IPS DF 6.9 (cell line): Measurements from ENCODE around the gene CNOT2.

ENCODE experiments used
- DNase-seq: peaks from one replicate; pipeline ENCODE4 v3.0.0-alpha.2; 2013; ENCODE audit warnings: low read depth, low spot score
- H3K27ac ChIP-seq: one replicate; pipeline ENCODE4 v1.5.1; 2013; ENCODE audit warnings: low read length, control low read depth
- H3K27me3 ChIP-seq: 2 replicates; pipeline ENCODE4 v1.6.1; 2013; ENCODE audit warnings: mild to moderate bottlenecking, low read length; ENCODE audit not compliant: control insufficient read depth, insufficient read depth
- H3K36me3 ChIP-seq: 2 replicates; pipeline ENCODE4 v1.6.1; 2013; ENCODE audit warnings: low read length; ENCODE audit not compliant: control insufficient read depth, insufficient read depth
- H3K4me1 ChIP-seq: 2 replicates; pipeline ENCODE4 v1.6.1; 2013; ENCODE audit warnings: low read length; ENCODE audit not compliant: control insufficient read depth, insufficient read depth
- H3K4me3 ChIP-seq: 2 replicates; pipeline ENCODE4 v1.5.1; 2013; ENCODE audit warnings: mild to moderate bottlenecking, low read length
- H3K9me3 ChIP-seq: 2 replicates; pipeline ENCODE4 v1.6.1; 2013; ENCODE audit warnings: low read length, inconsistent platforms; ENCODE audit not compliant: control insufficient read depth, insufficient read depth
- WGBS: extraction: QIAGEN DNeasy Blood & Tissue Kit; methylation state at CpG from one replicate; pipeline ENCODE4 v1.1.7; 2013; ENCODE audit warnings: mixed read lengths, missing lambda C conversion rate; ENCODE audit not compliant: insufficient read length, insufficient coverage; 5-methylcytosine and 5-hydroxymethylcytosine counted together

Gene CNOT2

DNA sequence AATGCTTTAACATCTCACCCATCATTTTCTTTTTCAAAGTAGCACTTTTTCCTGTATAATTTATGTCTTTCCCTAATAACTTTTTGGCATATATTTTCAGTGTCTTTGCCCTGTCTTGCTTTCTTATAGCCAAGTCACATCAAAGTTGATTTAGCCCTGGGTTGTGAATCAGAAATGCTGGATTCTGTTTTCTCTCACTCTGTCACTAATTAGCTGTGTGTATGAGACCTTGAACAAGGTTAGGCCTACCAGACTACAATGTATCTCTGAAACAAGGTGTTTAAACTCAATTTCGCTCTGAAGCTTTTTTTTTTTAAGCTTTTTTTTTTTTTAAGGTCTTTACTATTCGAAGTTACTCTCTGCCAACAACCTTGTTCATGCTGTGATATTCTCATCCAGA lies 25.7 kb downstream of the CNOT2 start:
- WGBS, result no CpG with 5 or more reads among the region's 2 CpGs
- Histone ChIP-seq H3K27me3 (no peaks in the 10 kb centered on the region), H3K27ac (no peak overlapping the region), H3K4me3 (no peak overlapping the region), H3K9me3 (no peaks in the 10 kb centered on the region), H3K4me1 (peaks cover 2% of the 10 kb centered on the region; the same call in 1 of the 2 replicates), H3K36me3 (no peaks in the 10 kb centered on the region)
- DNase-seq, result no peak

DNA sequence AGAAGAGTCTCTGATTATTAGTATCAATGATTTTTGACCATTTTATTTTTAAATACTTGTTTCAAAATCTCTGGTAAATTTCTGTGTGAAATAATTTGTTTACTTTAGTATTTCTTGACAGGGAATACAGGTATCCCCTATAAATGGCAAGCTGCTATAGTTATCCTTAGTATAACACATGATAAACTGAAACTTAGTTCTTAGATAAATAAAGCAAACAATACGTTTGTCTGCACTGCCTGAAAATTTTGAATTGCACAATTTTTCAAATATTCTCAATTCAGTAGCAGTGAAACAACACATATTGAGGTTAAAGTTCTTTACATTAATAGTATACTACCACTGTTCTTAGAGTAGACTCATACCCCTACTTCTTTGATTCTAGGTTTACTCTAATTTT lies 26.9 kb downstream of the CNOT2 start:
- H3K4me3 ChIP-seq, result no peak overlapping the region
- no peaks in the 10 kb centered on the region for H3K36me3 ChIP-seq
- no peak overlapping the region for H3K27ac ChIP-seq
- H3K27me3 ChIP-seq, result no peaks in the 10 kb centered on the region
- DNase-seq, result no peak
- H3K9me3 ChIP-seq, result no peaks in the 10 kb centered on the region
- no peaks in the 10 kb centered on the region for H3K4me1 ChIP-seq
- no CpG with 5 or more reads among the region's 1 CpG for WGBS

DNA sequence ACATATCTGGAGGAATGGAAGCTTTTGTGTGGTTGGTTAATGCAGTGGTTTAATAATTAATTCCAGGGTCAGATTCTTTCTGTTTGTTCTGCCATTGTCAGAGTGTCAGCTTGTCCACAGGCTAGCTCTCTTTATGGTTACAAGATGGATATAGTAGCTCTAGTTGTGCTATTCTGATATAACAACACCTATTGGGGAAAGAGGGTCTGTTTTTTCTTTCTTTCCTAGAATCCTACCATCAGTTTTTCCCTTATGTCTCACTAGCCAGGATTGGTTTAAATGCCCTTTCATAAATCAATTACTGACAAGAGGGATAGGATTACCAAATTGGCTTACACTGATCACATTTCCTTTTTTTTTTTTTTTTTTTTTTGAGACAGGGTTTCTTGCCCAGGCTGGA lies 27.8 kb downstream of the CNOT2 start:
- Histone ChIP-seq H3K36me3 (no peaks in the 10 kb centered on the region), H3K27me3 (no peaks in the 10 kb centered on the region), H3K27ac (no peak overlapping the region), H3K4me3 (no peak overlapping the region), H3K4me1 (no peaks in the 10 kb centered on the region), H3K9me3 (no peaks in the 10 kb centered on the region)
- no peak for DNase-seq

DNA sequence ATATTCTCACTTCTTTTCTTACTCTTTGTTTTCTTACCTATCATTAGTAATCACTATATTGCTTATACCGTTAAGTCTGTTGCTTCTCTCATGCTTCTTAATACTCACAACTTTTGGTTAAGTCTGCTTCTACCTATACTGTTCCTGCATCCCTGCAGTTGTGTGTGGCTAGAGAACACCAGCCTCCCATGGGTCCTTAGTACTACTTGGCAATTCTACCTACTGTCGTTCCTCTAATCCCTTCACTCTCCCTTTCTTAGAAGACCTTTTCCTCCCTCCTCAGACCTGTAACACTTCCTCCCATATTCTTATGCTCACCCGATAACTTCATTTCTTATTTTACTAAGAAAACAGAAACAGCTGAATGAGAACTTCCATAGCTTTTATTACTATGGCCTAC lies 29.3 kb downstream of the CNOT2 start:
- no peak for DNase-seq
- Histone ChIP-seq H3K27ac (no peak overlapping the region), H3K36me3 (no peaks in the 10 kb centered on the region), H3K4me3 (no peak overlapping the region), H3K4me1 (no peaks in the 10 kb centered on the region), H3K9me3 (no peaks in the 10 kb centered on the region), H3K27me3 (no peaks in the 10 kb centered on the region)
- 100% methylated on average over 1 of the region's 3 CpGs for WGBS

DNA sequence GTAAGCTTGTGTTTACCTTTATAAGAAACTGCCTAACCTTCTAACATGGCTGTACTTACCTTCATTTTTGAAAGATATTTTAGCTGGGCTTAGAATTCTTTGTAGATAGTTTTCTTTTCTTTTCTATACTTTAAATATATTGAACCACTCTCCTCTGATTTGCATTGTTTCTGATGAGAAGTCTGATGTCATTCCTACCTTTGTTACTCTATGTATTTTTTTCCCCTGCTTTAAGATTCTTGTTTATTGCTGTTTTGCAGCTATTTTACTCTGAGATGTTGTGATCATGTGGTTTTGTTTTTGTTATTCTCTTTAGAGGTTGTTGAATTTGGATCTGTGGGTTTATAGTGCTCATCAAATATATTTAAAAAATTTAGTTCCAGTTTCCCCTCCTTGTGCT lies 31.8 kb downstream of the CNOT2 start:
- Histone ChIP-seq H3K4me1 (no peaks in the 10 kb centered on the region), H3K4me3 (no peak overlapping the region), H3K36me3 (no peaks in the 10 kb centered on the region), H3K9me3 (no peaks in the 10 kb centered on the region), H3K27me3 (no peaks in the 10 kb centered on the region), H3K27ac (no peak overlapping the region)
- DNase-seq, result no peak

DNA sequence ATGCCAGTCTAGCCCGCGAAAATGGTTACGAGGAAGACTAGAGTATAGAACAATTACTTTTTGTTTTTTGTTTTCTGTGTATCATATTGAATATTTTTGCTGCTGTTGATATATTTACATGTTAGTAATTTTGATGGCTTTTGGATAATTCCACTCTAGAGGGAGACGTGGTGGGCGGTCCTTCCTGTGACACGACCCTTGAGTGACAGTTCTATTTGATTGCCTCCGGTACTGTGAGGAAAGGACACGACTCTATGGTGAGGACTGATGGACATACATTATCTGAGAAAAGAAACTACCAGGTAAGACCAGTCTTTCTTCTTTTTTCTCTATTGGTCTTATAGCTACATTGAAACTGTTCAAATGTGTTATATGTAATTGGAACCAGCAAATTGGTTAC lies 34.7 kb downstream of the CNOT2 start:
- H3K9me3 ChIP-seq, result no peaks in the 10 kb centered on the region
- no CpG with 5 or more reads among the region's 8 CpGs for WGBS
- no peaks in the 10 kb centered on the region for H3K27me3 ChIP-seq
- H3K27ac ChIP-seq, result no peak overlapping the region
- no peak for DNase-seq
- no peak overlapping the region for H3K4me3 ChIP-seq
- no peaks in the 10 kb centered on the region for H3K36me3 ChIP-seq
- no peaks in the 10 kb centered on the region for H3K4me1 ChIP-seq

DNA sequence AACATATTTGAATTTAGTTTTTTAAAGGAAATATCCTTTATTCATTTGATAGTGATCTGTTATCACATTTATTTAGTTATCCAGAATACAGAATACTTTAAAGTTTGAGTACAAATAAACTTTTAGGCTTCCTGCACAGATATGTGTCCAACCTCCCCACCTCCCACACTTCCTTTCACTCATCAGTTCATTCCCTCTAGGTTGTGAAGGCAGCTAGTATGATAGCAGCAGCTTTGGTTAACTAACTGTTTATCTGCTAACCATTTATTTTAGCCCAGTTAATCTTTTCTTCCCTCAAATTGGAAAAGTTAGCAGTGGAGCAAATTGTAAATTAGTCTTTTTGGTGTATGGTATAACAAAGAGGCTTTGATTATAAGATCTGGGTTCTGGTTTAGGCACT lies 35.7 kb downstream of the CNOT2 start:
- no peaks in the 10 kb centered on the region for H3K27me3 ChIP-seq
- no peak overlapping the region for H3K4me3 ChIP-seq
- no peaks in the 10 kb centered on the region for H3K9me3 ChIP-seq
- no peaks in the 10 kb centered on the region for H3K36me3 ChIP-seq
- H3K27ac ChIP-seq, result no peak overlapping the region
- no peak for DNase-seq
- no peaks in the 10 kb centered on the region for H3K4me1 ChIP-seq

DNA sequence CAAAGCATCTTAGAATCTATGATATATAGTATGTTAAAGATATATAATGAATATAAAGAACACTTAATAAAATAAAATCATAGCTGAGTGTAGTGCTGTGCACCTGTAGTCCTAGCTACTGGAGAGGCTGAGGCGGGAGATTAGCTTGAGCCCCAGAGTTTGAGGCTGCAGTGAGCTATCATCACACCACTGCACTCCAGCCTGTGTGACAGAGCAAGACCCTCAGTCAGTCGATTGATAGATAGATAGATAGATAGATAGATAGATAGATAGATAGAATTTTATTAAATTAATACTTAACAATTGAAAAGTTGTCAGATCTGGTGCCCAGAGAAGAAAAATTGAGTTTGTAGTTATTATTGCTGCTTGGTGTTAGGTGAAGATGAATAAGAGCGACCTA lies 40.0 kb downstream of the CNOT2 start:
- Histone ChIP-seq H3K4me3 (no peak overlapping the region), H3K9me3 (no peaks in the 10 kb centered on the region), H3K4me1 (no peaks in the 10 kb centered on the region), H3K36me3 (no peaks in the 10 kb centered on the region), H3K27me3 (no peaks in the 10 kb centered on the region), H3K27ac (no peak overlapping the region)
- DNase-seq, result no peak
- 100% methylated on average over 1 of the region's 3 CpGs for WGBS

DNA sequence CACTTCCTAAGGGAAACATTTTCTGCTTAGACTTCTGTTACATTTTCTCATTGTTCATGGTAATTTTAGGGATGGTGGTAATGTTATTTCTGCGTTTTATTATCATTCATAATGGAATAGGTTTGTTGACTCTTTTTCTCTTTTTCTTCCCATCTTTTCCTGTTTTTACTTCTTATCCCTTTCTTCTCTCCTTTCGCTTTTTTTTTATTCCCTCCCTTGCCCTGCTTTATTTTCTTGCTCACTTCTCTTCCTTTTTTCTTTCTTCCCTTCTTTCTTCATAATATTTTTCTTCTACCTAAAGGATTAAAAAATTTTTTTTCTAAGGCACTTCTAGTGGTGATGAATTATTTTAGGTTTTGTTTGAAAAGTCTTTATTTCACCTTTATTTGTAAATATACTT lies 45.6 kb downstream of the CNOT2 start:
- no peak overlapping the region for H3K27ac ChIP-seq
- no peaks in the 10 kb centered on the region for H3K4me1 ChIP-seq
- WGBS, result 100% methylated on average over 1 of the region's 2 CpGs
- H3K36me3 ChIP-seq, result no peaks in the 10 kb centered on the region
- no peak for DNase-seq
- H3K4me3 ChIP-seq, result no peak overlapping the region
- no peaks in the 10 kb centered on the region for H3K9me3 ChIP-seq
- H3K27me3 ChIP-seq, result no peaks in the 10 kb centered on the region

DNA sequence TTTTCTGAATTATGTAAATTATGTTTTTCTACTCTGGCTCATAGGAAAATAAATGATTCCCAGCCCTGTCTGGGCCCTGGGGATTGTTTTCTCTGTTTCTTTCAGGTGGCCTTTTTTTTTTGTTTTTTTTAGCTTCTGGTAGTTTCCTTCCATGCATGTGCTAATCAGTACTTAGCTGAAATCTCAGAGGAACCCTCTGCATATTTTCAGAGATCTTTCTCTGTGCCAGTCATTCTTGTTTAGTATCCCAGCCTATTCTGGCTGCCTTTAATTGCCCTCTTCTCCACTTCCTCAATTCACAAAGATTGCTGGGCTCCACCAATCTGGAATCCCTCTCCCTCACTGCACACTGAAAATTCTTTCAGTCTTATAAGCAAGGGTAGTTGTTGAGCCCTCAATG lies 46.9 kb downstream of the CNOT2 start:
- Histone ChIP-seq H3K36me3 (no peaks in the 10 kb centered on the region), H3K27ac (no peak overlapping the region), H3K27me3 (no peaks in the 10 kb centered on the region), H3K4me1 (no peaks in the 10 kb centered on the region), H3K9me3 (no peaks in the 10 kb centered on the region), H3K4me3 (no peak overlapping the region)
- DNase-seq, result no peak

DNA sequence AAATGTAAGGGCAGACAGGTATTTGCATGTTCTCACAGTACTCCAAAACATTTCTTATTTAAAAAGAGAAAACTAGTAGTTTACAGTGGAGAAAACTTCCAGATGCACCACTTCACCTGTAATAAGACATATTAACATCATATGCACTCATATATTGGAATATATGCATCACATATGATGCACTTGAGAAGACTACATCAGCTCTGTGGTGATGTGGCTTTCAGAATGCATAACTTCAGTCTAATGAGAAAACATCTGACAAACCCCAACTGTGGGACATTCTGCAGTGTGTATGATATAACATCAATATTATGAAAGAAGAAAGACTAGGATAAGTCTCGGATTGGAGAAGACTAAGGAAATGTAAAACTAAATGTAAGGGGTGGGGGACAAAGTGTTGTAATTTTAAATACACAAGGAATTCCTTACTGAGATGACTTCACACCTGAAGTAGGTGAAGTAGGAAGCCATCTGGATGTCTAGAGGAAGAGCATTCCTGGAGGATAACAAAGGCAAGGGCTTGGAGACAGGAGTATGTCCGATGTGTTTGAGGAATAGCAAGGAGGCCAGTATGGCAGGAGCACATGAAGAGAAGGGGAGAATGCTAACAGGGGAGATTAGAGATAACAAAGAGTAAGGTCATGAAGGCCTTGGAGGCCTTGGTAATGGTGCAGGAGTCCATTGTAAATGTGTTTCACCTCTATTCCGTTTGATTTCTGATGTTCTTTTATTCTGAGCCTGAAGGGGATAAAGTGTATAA lies 49.0 kb downstream of the CNOT2 start:
- Histone ChIP-seq H3K9me3 (no peaks in the 10 kb centered on the region), H3K36me3 (no peaks in the 10 kb centered on the region), H3K4me3 (no peak overlapping the region), H3K27ac (no peak overlapping the region), H3K27me3 (no peaks in the 10 kb centered on the region), H3K4me1 (no peaks in the 10 kb centered on the region)
- WGBS, result no CpG with 5 or more reads among the region's 3 CpGs
- DNase-seq, result no peak
